Mesenchymal stem cell (in vitro differentiated cells and primary cell): ENCODE measurements around the gene IL10.
"Not testable (repeated sequence)": the region's sequence is repeated elsewhere in the genome, so short reads cannot be mapped to it uniquely, and the experiment has no call there.

Experiments
- DNase-seq: peaks from one replicate; pipeline ENCODE4 v3.0.0-alpha.2; 2013
- H2AFZ ChIP-seq: one replicate; pipeline ENCODE4 v1.6.1; 2013; ENCODE audit warnings: low read depth, mild to moderate bottlenecking, control low read depth, inconsistent platforms, low read length, moderate library complexity
- H2AK5ac ChIP-seq: 2 replicates; pipeline ENCODE4 v1.6.1; 2013; ENCODE audit warnings: low read length, moderate library complexity, mild to moderate bottlenecking, inconsistent platforms; ENCODE audit not compliant: severe bottlenecking
- H2BK120ac ChIP-seq: one replicate; pipeline ENCODE4 v1.6.1; 2013; ENCODE audit warnings: low read depth, mild to moderate bottlenecking, inconsistent platforms, low read length, moderate library complexity
- H2BK12ac ChIP-seq, 2 experiments: one replicate each; pipeline ENCODE4 v1.6.1; 2013; ENCODE audit warnings: inconsistent platforms in 2 of 2, low read length in 2 of 2, mild to moderate bottlenecking in 2 of 2, moderate library complexity in 2 of 2, control low read depth in 1 of 2
- H2BK15ac ChIP-seq: one replicate; pipeline ENCODE4 v1.6.1; 2013; ENCODE audit warnings: mild to moderate bottlenecking, low read depth, inconsistent platforms; ENCODE audit not compliant: poor library complexity, severe bottlenecking
- H2BK5ac ChIP-seq: 2 replicates; pipeline ENCODE4 v1.6.1; 2013; ENCODE audit warnings: low read depth, mild to moderate bottlenecking, low read length, control low read depth, inconsistent platforms; ENCODE audit not compliant: poor library complexity, severe bottlenecking
- H3K14ac ChIP-seq, 2 experiments: one replicate each; pipeline ENCODE4 v1.6.1; 2013; ENCODE audit warnings: inconsistent platforms in 2 of 2, low read length in 2 of 2, control low read depth in 1 of 2, mild to moderate bottlenecking in 1 of 2, moderate library complexity in 1 of 2
- H3K18ac ChIP-seq, 2 experiments: one replicate each; pipeline ENCODE4 v1.6.1; 2013; ENCODE audit warnings: inconsistent platforms in 2 of 2, low read length in 2 of 2, control low read depth in 1 of 2, low read depth in 1 of 2, mild to moderate bottlenecking in 1 of 2
- H3K23ac ChIP-seq, 2 experiments: one replicate each; pipeline ENCODE4 v1.6.1; 2013; ENCODE audit warnings: inconsistent platforms in 2 of 2, low read length in 2 of 2, mild to moderate bottlenecking in 2 of 2, moderate library complexity in 2 of 2, control low read depth in 1 of 2
- H3K27ac ChIP-seq: 2 replicates; pipeline ENCODE4 v1.5.1; 2013; ENCODE audit warnings: mild to moderate bottlenecking, moderate library complexity, low read length, control low read depth, inconsistent platforms; ENCODE audit not compliant: poor library complexity, severe bottlenecking
- H3K27me3 ChIP-seq, 2 experiments: 2 replicates each; pipeline versions ENCODE4 v1.6.1 to v1.7.0; 2013; ENCODE audit warnings: low read length in 2 of 2, mild to moderate bottlenecking in 2 of 2, moderate library complexity in 2 of 2, control low read depth in 1 of 2, inconsistent platforms in 1 of 2; ENCODE audit not compliant: control insufficient read depth in 1 of 2, insufficient read depth in 1 of 2
- H3K36me3 ChIP-seq, 2 experiments: 2 replicates each; pipeline versions ENCODE4 v1.6.1 to v1.7.0; 2013; ENCODE audit warnings: low read length in 2 of 2, control low read depth in 1 of 2, inconsistent platforms in 1 of 2, low read depth in 1 of 2, mild to moderate bottlenecking in 1 of 2; ENCODE audit not compliant: insufficient read depth in 2 of 2, control insufficient read depth in 1 of 2
- H3K4ac ChIP-seq, 2 experiments: one replicate each; pipeline ENCODE4 v1.6.1; 2013; ENCODE audit warnings: inconsistent platforms in 2 of 2, low read length in 2 of 2, mild to moderate bottlenecking in 2 of 2, moderate library complexity in 2 of 2, control low read depth in 1 of 2, low read depth in 1 of 2
- H3K4me1 ChIP-seq: 2 replicates; pipeline ENCODE4 v1.6.1; 2013; ENCODE audit warnings: low read depth, low read length, control low read depth; ENCODE audit not compliant: control insufficient read depth, insufficient read depth
- H3K4me2 ChIP-seq: 2 replicates; pipeline ENCODE4 v1.6.1; 2013; ENCODE audit warnings: low read length, mild to moderate bottlenecking, inconsistent platforms; ENCODE audit not compliant: poor library complexity, severe bottlenecking
- H3K4me3 ChIP-seq, 2 experiments: 2 replicates each; pipeline versions ENCODE4 v1.5.1 to v1.7.0; 2013; ENCODE audit warnings: low read length in 2 of 2, mild to moderate bottlenecking in 2 of 2, control low read depth in 1 of 2, low read depth in 1 of 2; ENCODE audit not compliant: insufficient read depth in 1 of 2
- H3K79me1 ChIP-seq: replicated peaks from 2 replicates; pipeline ENCODE4 v1.6.1; 2013; ENCODE audit warnings: mild to moderate bottlenecking, control low read depth, low read length, inconsistent platforms; ENCODE audit not compliant: poor library complexity, severe bottlenecking
- H3K9ac ChIP-seq: 2 replicates; pipeline ENCODE4 v1.7.0; 2013; ENCODE audit warnings: mild to moderate bottlenecking, low read length, moderate library complexity
- H3K9me3 ChIP-seq: 2 replicates; pipeline ENCODE4 v1.7.0; 2013; ENCODE audit warnings: mild to moderate bottlenecking, low read length; ENCODE audit not compliant: control insufficient read depth
- H4K8ac ChIP-seq: one replicate; pipeline ENCODE4 v1.6.1; 2013; ENCODE audit warnings: inconsistent platforms, mild to moderate bottlenecking, low read length, moderate library complexity
- H4K91ac ChIP-seq: one replicate; pipeline ENCODE4 v1.6.1; 2013; ENCODE audit warnings: mild to moderate bottlenecking, low read length, inconsistent platforms
- WGBS: methylation state at CpG from one replicate; pipeline ENCODE4 v1.1.7; 2013; ENCODE audit warnings: mixed read lengths; 5-methylcytosine and 5-hydroxymethylcytosine counted together

IL10 gene

GRCh38 chr1:206778911-206779310 is 6.6 kb upstream of the IL10 start:
- H4K8ac ChIP-seq, H3K18ac ChIP-seq, H3K4me3 ChIP-seq, H3K36me3 ChIP-seq, H3K14ac ChIP-seq, H3K4ac ChIP-seq, H3K9ac ChIP-seq, H2BK5ac ChIP-seq, H3K23ac ChIP-seq, H4K91ac ChIP-seq, H2BK120ac ChIP-seq, H3K27ac ChIP-seq, DNase-seq, H3K79me1 ChIP-seq, H2BK15ac ChIP-seq, H3K9me3 ChIP-seq, H3K4me1 ChIP-seq, H3K4me2 ChIP-seq, H2BK12ac ChIP-seq, H2AFZ ChIP-seq, H2AK5ac ChIP-seq: not testable (repeated sequence)
- H3K27me3 ChIP-seq = peaks cover 15 to 22% of the 10 kb centered on the region in 2 experiments
- 78% methylated on average over 6 of the region's 6 CpGs for WGBS

GRCh38 chr1:206778031-206778430 is 5.7 kb upstream of the IL10 start:
- Histone ChIP-seq H3K4me2 (no peak overlapping the region), H2BK5ac (no peak overlapping the region), H4K91ac (no peak overlapping the region), H3K18ac (no peak overlapping the region), H3K23ac (no peak overlapping the region), H4K8ac (no peak overlapping the region), H2BK120ac (no peak overlapping the region), H3K4ac (no peak overlapping the region), H3K4me3 (no peak overlapping the region), H2AFZ (no peak overlapping the region), H3K9ac (no peak overlapping the region), H2AK5ac (no peak overlapping the region), H2BK12ac (peak overlapping the region in 1 of 2 experiments; percentile 22), H2BK15ac (no peak overlapping the region), H3K79me1 (no peaks in the 10 kb centered on the region), H3K27me3 (peaks cover 19 to 30% of the 10 kb centered on the region in 2 experiments), H3K14ac (no peak overlapping the region), H3K9me3 (no peaks in the 10 kb centered on the region), H3K4me1 (no peaks in the 10 kb centered on the region), H3K27ac (no peak overlapping the region), H3K36me3 (no peaks in the 10 kb centered on the region)
- no peak for DNase-seq
- WGBS = 89% methylated on average over 7 of the region's 7 CpGs

GRCh38 chr1:206776229-206776628 is 3.9 kb upstream of the IL10 start:
- H3K4me3 ChIP-seq = no peak overlapping the region
- H3K9me3 ChIP-seq = no peaks in the 10 kb centered on the region
- no peaks in the 10 kb centered on the region for H3K36me3 ChIP-seq
- H2AFZ ChIP-seq = no peak overlapping the region
- peaks cover 33 to 36% of the 10 kb centered on the region in 2 experiments for H3K27me3 ChIP-seq
- H3K14ac ChIP-seq = no peak overlapping the region
- H4K8ac ChIP-seq = no peak overlapping the region
- H3K27ac ChIP-seq = no peak overlapping the region
- no peak overlapping the region for H3K4me2 ChIP-seq
- H3K4ac ChIP-seq = no peak overlapping the region
- H2BK120ac ChIP-seq = no peak overlapping the region
- no peak overlapping the region for H2BK12ac ChIP-seq
- no peak overlapping the region for H4K91ac ChIP-seq
- no peak for DNase-seq
- no peaks in the 10 kb centered on the region for H3K79me1 ChIP-seq
- no peak overlapping the region for H3K9ac ChIP-seq
- 85% methylated on average over 4 of the region's 4 CpGs for WGBS
- no peak overlapping the region for H3K18ac ChIP-seq
- H2AK5ac ChIP-seq = no peak overlapping the region
- no peaks in the 10 kb centered on the region for H3K4me1 ChIP-seq
- no peak overlapping the region for H2BK15ac ChIP-seq
- no peak overlapping the region for H3K23ac ChIP-seq
- H2BK5ac ChIP-seq = no peak overlapping the region

GRCh38 chr1:206774093-206774492 is 1.8 kb upstream of the IL10 start:
- Histone ChIP-seq H2BK12ac (no peak overlapping the region), H3K9ac (no peak overlapping the region), H2BK15ac (no peak overlapping the region), H3K4me1 (peaks cover 8% of the 10 kb centered on the region), H3K36me3 (no peaks in the 10 kb centered on the region), H3K27ac (no peak overlapping the region), H3K79me1 (no peaks in the 10 kb centered on the region), H2BK120ac (no peak overlapping the region), H4K91ac (peak overlapping the region; percentile 34), H3K4me2 (no peak overlapping the region), H4K8ac (no peak overlapping the region), H3K18ac (no peak overlapping the region), H2AK5ac (no peak overlapping the region), H2BK5ac (no peak overlapping the region), H3K27me3 (peaks cover 33 to 42% of the 10 kb centered on the region in 2 experiments), H3K4ac (no peak overlapping the region), H2AFZ (no peak overlapping the region), H3K9me3 (no peaks in the 10 kb centered on the region), H3K14ac (peak overlapping the region in 1 of 2 experiments; percentile 57), H3K4me3 (no peak overlapping the region), H3K23ac (no peak overlapping the region)
- DNase-seq = no peak
- WGBS = 70% methylated on average over 3 of the region's 3 CpGs
